DND-41 (cell line): ENCODE data around the gene DNAJC27.
A peak's percentile ranks its signal among the peaks of the same experiment; 100 is the strongest.

Experiments used
- ATAC-seq: fragments of 200-7000 bp; cut with Tn5 transposase; 3 replicates; pipeline ENCODE4 v1.9.1; 2021; ENCODE audit warnings: low read depth; ENCODE audit not compliant: insufficient read depth
- DNase-seq: peaks from one replicate; pipeline ENCODE4 v3.0.0-alpha.2; 2020
- H2AFZ ChIP-seq: 2 replicates; pipeline ENCODE4 v1.6.0; 2012; ENCODE audit warnings: low read depth, low read length
- H3K27ac ChIP-seq: 2 replicates; pipeline ENCODE4 v1.5.1; 2012; ENCODE audit warnings: low read length, inconsistent platforms
- H3K27me3 ChIP-seq: fragments of 200-600 bp; sonication (generic); 2 replicates; pipeline ENCODE4 v1.6.0; 2012; ENCODE audit warnings: low read length, mild to moderate bottlenecking, inconsistent platforms; ENCODE audit not compliant: insufficient read depth, poor library complexity
- H3K36me3 ChIP-seq: 2 replicates; pipeline ENCODE4 v1.5.1; 2012; ENCODE audit warnings: low read length, inconsistent platforms; ENCODE audit not compliant: insufficient read depth
- H3K4me1 ChIP-seq: 2 replicates; pipeline ENCODE4 v1.5.1; 2012; ENCODE audit warnings: mild to moderate bottlenecking, low read length; ENCODE audit not compliant: insufficient read depth
- H3K4me2 ChIP-seq: 2 replicates; pipeline ENCODE4 v1.6.0; 2012; ENCODE audit warnings: mild to moderate bottlenecking, moderate library complexity, low read length, inconsistent platforms; ENCODE audit not compliant: insufficient read depth
- H3K4me3 ChIP-seq, 2 experiments: fragments of 200-600 bp in 1 of 2; shearing (Covaris generic) in 1 of 2; 2 replicates each; pipeline ENCODE4 v1.5.1; 2012 to 2016; ENCODE audit warnings: inconsistent platforms in 2 of 2, low read length in 2 of 2, mild to moderate bottlenecking in 2 of 2, low read depth in 1 of 2, moderate library complexity in 1 of 2
- H3K79me2 ChIP-seq: 2 replicates; pipeline ENCODE4 v1.6.0; 2012; ENCODE audit warnings: low read length, inconsistent platforms; ENCODE audit not compliant: insufficient read depth
- H3K9ac ChIP-seq: 2 replicates; pipeline ENCODE4 v1.6.0; 2012; ENCODE audit warnings: low read depth, mild to moderate bottlenecking, inconsistent platforms, low read length, moderate library complexity
- H3K9me3 ChIP-seq: 2 replicates; pipeline ENCODE4 v1.5.1; 2012; ENCODE audit warnings: low read length, moderate library complexity, mild to moderate bottlenecking, inconsistent platforms; ENCODE audit not compliant: insufficient read depth, severe bottlenecking
- H4K20me1 ChIP-seq: 2 replicates; pipeline ENCODE4 v1.6.0; 2012; ENCODE audit warnings: low read length; ENCODE audit not compliant: insufficient read depth
- CTCF ChIP-seq: IDR thresholded peaks from 2 replicates; pipeline ENCODE4 v1.5.1; 2012; ENCODE audit warnings: borderline replicate concordance, low read length, moderate library complexity, mild to moderate bottlenecking; ENCODE audit not compliant: poor library complexity, severe bottlenecking; ENCODE audit errors: extremely low read depth
- EZH2 ChIP-seq: IDR thresholded peaks from 3 replicates; pipeline ENCODE4 v1.6.1; 2012; ENCODE audit warnings: borderline replicate concordance, low read depth, mild to moderate bottlenecking, moderate library complexity, low read length, inconsistent platforms; ENCODE audit not compliant: severe bottlenecking

The DNAJC27 gene

DNA sequence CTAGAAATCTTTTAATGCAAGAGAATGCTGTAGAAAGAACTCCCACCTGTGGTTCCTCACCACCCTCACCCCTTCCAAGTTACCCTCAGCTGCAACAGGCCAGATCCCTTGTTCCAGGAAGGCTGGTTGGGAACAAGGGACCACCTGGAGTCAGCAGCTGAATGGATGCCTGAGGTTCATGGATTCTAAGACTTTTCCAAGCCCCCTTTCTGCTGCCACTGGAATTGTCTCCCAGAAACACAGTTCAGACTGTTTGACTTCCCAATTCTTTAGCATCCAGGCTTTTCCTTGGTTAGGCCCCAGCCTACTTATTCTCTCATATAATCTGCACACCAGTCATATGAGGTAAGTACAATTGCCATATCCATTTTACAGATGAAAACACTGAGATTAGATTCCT, 43.7 kb downstream of the DNAJC27 start:
- ATAC-seq (no peak), DNase-seq (no peak)
- H3K79me2 ChIP-seq, result no peaks in the 10 kb centered on the region
- TF ChIP-seq CTCF, result no peak
- TF ChIP-seq EZH2, result no peak
- H3K27ac ChIP-seq, result no peak overlapping the region
- H3K27me3 ChIP-seq, result no peaks in the 10 kb centered on the region
- H3K9ac ChIP-seq, result no peak overlapping the region
- no peaks in the 10 kb centered on the region for H3K4me1 ChIP-seq
- H3K36me3 ChIP-seq, result no peaks in the 10 kb centered on the region
- no peaks in the 10 kb centered on the region for H4K20me1 ChIP-seq
- H3K9me3 ChIP-seq, result no peaks in the 10 kb centered on the region
- no peak overlapping the region for H2AFZ ChIP-seq
- H3K4me3 ChIP-seq, result no peak overlapping the region
- no peak overlapping the region for H3K4me2 ChIP-seq

- H3K27ac ChIP-seq, result no peak overlapping the region
Observed at GRCh38 chr2:24926602-24927252, 45.0 kb downstream of the DNAJC27 start.

GRCh38 chr2:24926220-24926601, 45.5 kb downstream of the DNAJC27 start:
- H3K36me3 ChIP-seq, result no peaks in the 10 kb centered on the region
- no peak overlapping the region for H3K4me2 ChIP-seq
- H2AFZ ChIP-seq, result no peak overlapping the region
- no peaks in the 10 kb centered on the region for H3K27me3 ChIP-seq
- H3K9ac ChIP-seq, result no peak overlapping the region
- TF ChIP-seq EZH2 (no peak), CTCF (no peak)
- H3K9me3 ChIP-seq, result no peaks in the 10 kb centered on the region
- no peak for DNase-seq
- peaks cover 1% of the 10 kb centered on the region; the same call in 1 of the 2 replicates for H3K4me1 ChIP-seq
- ATAC-seq, result 0 out of 3 replicates have a peak, but pooled peaks have one; percentile 25
- H3K4me3 ChIP-seq, result no peak overlapping the region
- no peaks in the 10 kb centered on the region for H4K20me1 ChIP-seq
- no peaks in the 10 kb centered on the region for H3K79me2 ChIP-seq
- H3K27ac ChIP-seq, result no peak overlapping the region

More at GRCh38 chr2:24926602-24927252, 45.0 kb downstream of the DNAJC27 start:
- Histone ChIP-seq H3K4me2 (no peak overlapping the region), H3K4me3 (no peak overlapping the region), H3K9me3 (no peaks in the 10 kb centered on the region), H3K4me1 (no peaks in the 10 kb centered on the region), H3K9ac (no peak overlapping the region), H3K79me2 (no peaks in the 10 kb centered on the region), H2AFZ (no peak overlapping the region), H3K36me3 (no peaks in the 10 kb centered on the region), H4K20me1 (no peaks in the 10 kb centered on the region), H3K27me3 (no peaks in the 10 kb centered on the region)
- no peak for ATAC-seq
- TF ChIP-seq EZH2, result no peak
- TF ChIP-seq CTCF, result no peak
- DNase-seq, result no peak
